Spleen (tissue), 11 donors: ENCODE data around the gene OGFOD3. TPM values are rescaled to one million over a fixed set of nuclear protein-coding genes. Genes with fewer than 3 reads are reported as not detected.
"Not testable (repeated sequence)": the region's sequence is repeated elsewhere in the genome, so short reads cannot be mapped to it uniquely, and the experiment has no call there.

ENCODE experiments used
- DNase-seq: peaks from one replicate; pipeline ENCODE4 v3.0.0-alpha.2; 2020
- H3K27ac ChIP-seq, 8 donors: fragments of 200-600 bp; sonication (generic) in 7 of 8; 1 replicate in 4 of 8; 2 replicates in 4 of 8; pipeline versions ENCODE4 v1.5.0 to v1.8.0; 2016 to 2021; ENCODE audit warnings: inconsistent platforms in 4 of 8, mild to moderate bottlenecking in 4 of 8, moderate library complexity in 1 of 8
- H3K27me3 ChIP-seq, 7 donors: fragments of 200-600 bp; sonication (generic) in 6 of 7; replicated peaks in 1 of 7; 1 replicate in 4 of 7; 2 replicates in 3 of 7; pipeline versions ENCODE4 v1.5.0 to v1.8.0; 2016 to 2021; ENCODE audit warnings: inconsistent platforms in 3 of 7, mild to moderate bottlenecking in 1 of 7
- H3K36me3 ChIP-seq, 6 donors: fragments of 200-600 bp; sonication (generic) in 5 of 6; 1 replicate in 4 of 6; 2 replicates in 2 of 6; pipeline versions ENCODE4 v1.5.0 to v1.8.0; 2016 to 2021; ENCODE audit warnings: inconsistent platforms in 2 of 6
- H3K4me1 ChIP-seq, 6 donors: fragments of 200-600 bp; sonication (generic) in 5 of 6; 1 replicate in 3 of 6; 2 replicates in 3 of 6; pipeline versions ENCODE4 v1.5.0 to v1.8.0; 2016 to 2021; ENCODE audit warnings: inconsistent platforms in 3 of 6
- H3K4me3 ChIP-seq, 8 donors: fragments of 200-600 bp; sonication (generic) in 7 of 8; 1 replicate in 4 of 8; 2 replicates in 4 of 8; pipeline versions ENCODE4 v1.5.0 to v1.8.0; 2016 to 2021; ENCODE audit warnings: inconsistent platforms in 4 of 8, mild to moderate bottlenecking in 4 of 8, moderate library complexity in 2 of 8
- H3K9me3 ChIP-seq, 8 donors: fragments of 200-600 bp; sonication (generic) in 7 of 8; 1 replicate in 4 of 8; 2 replicates in 4 of 8; pipeline versions ENCODE4 v1.5.0 to v1.8.0; 2016 to 2021; ENCODE audit warnings: inconsistent platforms in 4 of 8
- POLR2A ChIP-seq, 3 donors: fragments of 450-650 bp; IDR thresholded peaks; one replicate each; pipeline ENCODE4 v1.5.1; 2017; ENCODE audit warnings: antibody characterized with exemption in 3 of 3, mild to moderate bottlenecking in 1 of 3
- POLR2AphosphoS5 ChIP-seq, 3 donors: sonication (generic); formaldehyde crosslinking; IDR thresholded peaks; one replicate each; pipeline ENCODE4 v1.5.1; 2017; ENCODE audit warnings: antibody characterized with exemption in 3 of 3
- WGBS, 5 donors: extraction: QIAGEN DNeasy Blood & Tissue Kit in 3 of 5; methylation state at CpG; one replicate each; pipeline versions ENCODE4 v1.1.5 to v1.1.7; 2013 to 2018; 5-methylcytosine and 5-hydroxymethylcytosine counted together
- intact Hi-C: fragments of 100-400 bp; cut with DNase I; formaldehyde crosslinking; loops from one replicate; pipeline ENCODE4 v1.15.0; 2023; ENCODE audit warnings: low total_unique reads
- polyA plus RNA-seq, 3 donors: library from polyadenylated mRNA; stranded (reverse); fragments of 200-250 nt; gene quantifications; one replicate each; pipeline ENCODE4 v1.2.1, GENCODE V29; 2013
- total RNA-seq, 7 donors: library from RNA; depleted of rRNA in 3 of 7; stranded (reverse); fragments of >200 nt in 3 of 7; fragmentation: NEBNext Ultra II Directional in 4 of 7; extraction: Animal tissue kit (Norgen Biotek cat#: 25700) in 4 of 7; gene quantifications; one replicate each; pipeline versions ENCODE4 v1.1.0 to v1.2.1, GENCODE V29; 2016 to 2021
- TF ChIP-seq, protein P1 (sequence below), 11 experiments: fragments of 200-600 bp in 7 of 11; fragments of 450-650 bp in 4 of 11; sonication (generic) in 4 of 11; IDR thresholded peaks in 8 of 11; conservative IDR thresholded peaks in 3 of 11; 1 replicate in 7 of 11; 2 replicates in 4 of 11; pipeline versions ENCODE4 v1.4.0 to v1.8.0; 2016 to 2021; ENCODE audit warnings: antibody characterized with exemption in 11 of 11, inconsistent platforms in 4 of 11, mild to moderate bottlenecking in 1 of 11
- donor health status: healthy with polysubstance abuse.
- donor health status: DM: no; HTN: no; CAD: no; lungs with moderate emphysema.
- donor health status: DM: no; HTN: no; CAD: no.
- donor health status: Bipolar disorder and iron deficiency.
- donor health status: healthy.
- donor health status: DM: no; HTN: no; CAD: no.
- donor health status: DM: yes; HTN: yes; CAD: no.

OGFOD3 gene
- total and polyA plus RNA-seq, 10 donors = 10.3 to 28.1 (median 21.8) TPM

DNA sequence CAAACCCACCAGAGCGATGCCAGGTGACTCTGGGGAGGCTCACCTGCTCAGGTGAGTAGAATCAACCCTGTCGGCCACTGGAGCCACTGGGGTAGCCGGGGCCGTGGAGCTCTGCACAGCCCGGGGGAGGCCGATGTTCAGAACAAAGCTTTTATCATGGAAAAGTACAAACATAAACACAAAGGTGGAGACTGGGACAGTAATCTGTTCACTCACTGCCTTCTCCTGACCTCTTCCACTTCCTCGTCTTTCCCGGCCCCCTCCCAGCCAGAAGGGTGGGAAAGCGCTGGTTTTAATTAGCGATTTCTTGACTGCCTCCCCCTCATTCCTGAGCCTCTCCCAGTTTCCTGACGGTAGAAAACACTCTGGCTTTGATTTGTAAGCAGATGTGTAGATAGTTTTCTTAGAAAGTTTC, 69.1 kb downstream of the OGFOD3 start:
- TF ChIP-seq, protein P1, sequence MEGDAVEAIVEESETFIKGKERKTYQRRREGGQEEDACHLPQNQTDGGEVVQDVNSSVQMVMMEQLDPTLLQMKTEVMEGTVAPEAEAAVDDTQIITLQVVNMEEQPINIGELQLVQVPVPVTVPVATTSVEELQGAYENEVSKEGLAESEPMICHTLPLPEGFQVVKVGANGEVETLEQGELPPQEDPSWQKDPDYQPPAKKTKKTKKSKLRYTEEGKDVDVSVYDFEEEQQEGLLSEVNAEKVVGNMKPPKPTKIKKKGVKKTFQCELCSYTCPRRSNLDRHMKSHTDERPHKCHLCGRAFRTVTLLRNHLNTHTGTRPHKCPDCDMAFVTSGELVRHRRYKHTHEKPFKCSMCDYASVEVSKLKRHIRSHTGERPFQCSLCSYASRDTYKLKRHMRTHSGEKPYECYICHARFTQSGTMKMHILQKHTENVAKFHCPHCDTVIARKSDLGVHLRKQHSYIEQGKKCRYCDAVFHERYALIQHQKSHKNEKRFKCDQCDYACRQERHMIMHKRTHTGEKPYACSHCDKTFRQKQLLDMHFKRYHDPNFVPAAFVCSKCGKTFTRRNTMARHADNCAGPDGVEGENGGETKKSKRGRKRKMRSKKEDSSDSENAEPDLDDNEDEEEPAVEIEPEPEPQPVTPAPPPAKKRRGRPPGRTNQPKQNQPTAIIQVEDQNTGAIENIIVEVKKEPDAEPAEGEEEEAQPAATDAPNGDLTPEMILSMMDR (IDR thresholded peaks at IDR 0.05 in 8 of 11, conservative IDR thresholded peaks at IDR 0.05 in 3 of 11) = no peak
- TF ChIP-seq POLR2AphosphoS5 (IDR thresholded peaks at IDR 0.05) = no peak
- TF ChIP-seq POLR2A (IDR thresholded peaks at IDR 0.05) = no peak
- no peak for DNase-seq
- Histone ChIP-seq H3K27me3 (peaks cover 0 to 72% (median 0%) of the 10 kb centered on the region in 7 donors), H3K9me3 (no peaks in the 10 kb centered on the region), H3K4me1 (peaks cover 3 to 24% (median 7%) of the 10 kb centered on the region in 6 donors), H3K4me3 (no peak overlapping the region), H3K36me3 (no peaks in the 10 kb centered on the region), H3K27ac (no peak overlapping the region)
- intact Hi-C loops = no loop called here
- 57 to 76% (median 71%) methylated on average over 9 to 11 of the region's 11 CpGs for WGBS, 5 donors

DNA sequence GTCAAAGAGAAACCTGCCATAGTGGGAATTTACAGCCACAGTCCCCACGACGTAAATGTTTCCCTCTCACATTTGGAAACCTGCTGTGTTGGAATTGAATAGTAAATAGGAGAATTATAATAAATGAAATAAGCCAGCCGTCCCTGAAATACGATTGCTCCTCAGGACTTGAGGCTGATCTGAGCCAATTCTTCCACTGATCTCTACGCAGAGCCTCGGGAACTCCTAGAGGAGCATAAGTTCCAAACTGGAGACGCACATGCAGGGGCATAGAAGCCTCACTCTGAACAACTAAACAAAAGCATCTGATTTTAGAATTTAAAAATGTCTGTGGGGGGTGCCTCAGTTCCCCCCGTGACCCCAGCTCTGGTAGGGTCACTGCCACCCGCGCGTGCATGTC, 69.5 kb downstream of the OGFOD3 start:
- DNase-seq = no peak
- H3K27me3 ChIP-seq = peaks cover 0 to 68% (median 0%) of the 10 kb centered on the region in 7 donors
- H3K4me1 ChIP-seq = peaks cover 3 to 24% (median 7%) of the 10 kb centered on the region in 6 donors
- no peaks in the 10 kb centered on the region for H3K36me3 ChIP-seq
- no peak overlapping the region for H3K27ac ChIP-seq
- TF ChIP-seq, protein P1 (IDR thresholded peaks at IDR 0.05 in 8 of 11, conservative IDR thresholded peaks at IDR 0.05 in 3 of 11) = no peak
- no peak for TF ChIP-seq POLR2A (IDR thresholded peaks at IDR 0.05)
- TF ChIP-seq POLR2AphosphoS5 (IDR thresholded peaks at IDR 0.05) = no peak
- intact Hi-C loops = no loop called here
- H3K9me3 ChIP-seq = no peaks in the 10 kb centered on the region
- no peak overlapping the region for H3K4me3 ChIP-seq
- WGBS, 5 donors = 73 to 85% (median 77%) methylated on average over 7 to 11 of the region's 11 CpGs

DNA sequence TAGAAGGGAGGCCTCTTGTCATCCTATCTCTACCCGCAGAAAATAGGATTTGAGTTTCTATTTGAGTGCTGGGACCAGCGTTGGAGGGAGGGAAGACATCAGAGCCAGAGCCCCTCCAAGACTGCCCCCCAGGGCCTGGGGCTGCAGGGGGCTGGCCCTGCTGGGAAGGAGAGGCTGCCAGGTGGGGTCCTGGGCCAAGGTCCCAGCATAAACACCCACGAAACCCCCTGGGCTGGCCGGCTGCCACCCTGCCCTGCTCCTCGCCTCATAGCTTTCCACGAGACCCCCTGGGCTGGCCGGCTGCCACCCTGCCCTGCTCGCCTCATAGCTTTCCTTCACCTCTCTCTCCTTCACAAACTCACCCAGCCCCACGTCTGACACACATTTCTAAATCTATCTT, 70.0 kb downstream of the OGFOD3 start:
- Histone ChIP-seq H3K4me1 (peaks cover 3 to 24% (median 7%) of the 10 kb centered on the region in 6 donors), H3K4me3 (no peak overlapping the region), H3K9me3 (no peaks in the 10 kb centered on the region), H3K36me3 (no peaks in the 10 kb centered on the region), H3K27me3 (peaks cover 0 to 64% (median 0%) of the 10 kb centered on the region in 7 donors), H3K27ac (no peak overlapping the region)
- intact Hi-C loops = no loop called here
- no peak for DNase-seq
- 68 to 82% (median 81%) methylated on average over 9 of the region's 9 CpGs for WGBS, 5 donors
- TF ChIP-seq, protein P1 (IDR thresholded peaks at IDR 0.05 in 8 of 11, conservative IDR thresholded peaks at IDR 0.05 in 3 of 11) = no peak
- TF ChIP-seq POLR2A (IDR thresholded peaks at IDR 0.05) (no peak), POLR2AphosphoS5 (IDR thresholded peaks at IDR 0.05) (no peak)

DNA sequence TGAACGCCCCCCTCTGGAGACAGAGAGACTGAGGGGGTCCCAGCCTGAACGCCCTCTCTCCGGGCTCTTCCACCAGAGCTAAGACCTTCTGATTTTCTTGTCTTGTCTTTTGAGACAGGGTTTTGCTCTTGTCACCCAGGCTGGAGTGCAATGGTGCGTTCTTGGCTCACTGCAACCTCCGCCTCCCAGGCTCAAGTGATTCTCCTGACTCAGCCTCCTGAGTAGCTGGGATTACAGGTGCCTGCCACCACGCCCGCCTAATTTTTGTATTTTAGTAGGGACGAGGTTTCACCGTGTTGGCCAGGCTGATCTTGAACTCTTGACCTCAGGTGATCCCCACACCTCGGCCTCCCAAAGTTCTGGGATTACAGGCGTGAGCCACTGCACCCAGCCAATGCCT, 70.4 kb downstream of the OGFOD3 start:
- H3K4me3 ChIP-seq, H3K36me3 ChIP-seq, DNase-seq, intact Hi-C loops, H3K27ac ChIP-seq, H3K9me3 ChIP-seq: not testable (repeated sequence)
- WGBS, 5 donors = 85 to 91% (median 87%) methylated on average over 11 of the region's 11 CpGs
- H3K27me3 ChIP-seq = peaks cover 0 to 61% (median 0%) of the 10 kb centered on the region in 7 donors
- peaks cover 3 to 24% (median 7%) of the 10 kb centered on the region in 6 donors for H3K4me1 ChIP-seq
